ENCODE measurements around the gene CTTNBP2NL.

GRCh38 chr1:112445596-112445995 is 49.6 kb downstream of the CTTNBP2NL start:
- no peak for TF ChIP-seq POLR2A (IDR thresholded peaks at IDR 0.05; ENCODE audit: low read length)
- no peak for TF ChIP-seq GATA1 (IDR thresholded peaks at IDR 0.05; ENCODE audit: low read depth, low read length)

Measured in erythroblast (primary cell).